ENCODE results near the gene SPO11.

Gene SPO11

DNA sequence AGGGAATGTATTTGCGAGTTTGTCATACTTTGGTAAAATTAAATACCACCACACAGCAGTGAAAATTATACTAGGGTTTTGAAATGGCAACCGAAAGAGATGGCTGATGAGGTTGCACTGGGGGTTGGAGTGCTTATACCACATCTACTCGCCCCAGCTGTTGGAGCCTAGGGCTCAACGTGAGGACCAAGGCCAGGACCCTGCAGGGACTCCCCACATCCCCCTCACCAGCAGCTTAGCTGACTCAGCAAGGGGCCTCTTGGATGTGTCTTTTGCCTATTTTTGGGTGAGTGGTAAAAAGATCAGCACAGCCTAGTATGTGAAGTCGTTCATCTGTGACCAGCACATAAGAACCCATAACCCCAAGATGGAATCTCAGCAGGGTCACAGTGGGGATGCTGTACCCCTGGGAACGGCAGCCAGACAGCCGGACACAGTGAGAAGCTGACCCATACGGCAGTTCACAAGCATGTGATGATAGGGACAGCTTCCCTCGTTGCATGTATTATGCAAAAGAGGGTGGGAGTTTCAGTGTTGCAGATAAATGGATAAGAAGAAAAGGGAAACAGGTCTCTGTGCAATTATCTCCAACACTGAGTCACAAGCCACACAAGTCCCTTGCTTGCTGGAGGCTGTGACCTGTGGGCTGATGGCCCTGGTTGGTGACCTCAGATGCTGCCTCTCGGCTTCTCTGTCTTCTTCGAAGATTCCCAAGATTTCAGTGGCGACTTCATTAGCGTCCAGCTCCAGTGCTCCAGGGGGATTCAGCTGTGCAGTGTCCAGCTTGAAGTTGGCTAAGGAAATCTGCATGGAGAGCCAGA lies 20.9 kb upstream of the SPO11 start:
- Histone ChIP-seq H2AFZ (ENCODE audit: low read length) (no peak overlapping the region), H3K4me3 (ENCODE audit: low read length, poor library complexity, severe bottlenecking) (no peak overlapping the region), H3K4me2 (ENCODE audit: low read depth, low read length, poor library complexity, severe bottlenecking) (no peak overlapping the region), H3K4me1 (ENCODE audit: insufficient read depth, low read length, poor library complexity, severe bottlenecking) (no peaks in the 10 kb centered on the region), H3F3A (ENCODE audit: low read depth) (no peaks in the 10 kb centered on the region), H3K9me2 (replicated peaks; ENCODE audit: low read depth, low read length) (no peaks in the 10 kb centered on the region), H3K9ac (ENCODE audit: low read depth, low read length, poor library complexity, severe bottlenecking) (no peak overlapping the region), H3K27me3 (ENCODE audit: insufficient read depth, low read length, poor library complexity, severe bottlenecking) (no peaks in the 10 kb centered on the region), H4K20me1 (ENCODE audit: insufficient read depth, low read length, poor library complexity, severe bottlenecking) (no peaks in the 10 kb centered on the region), H3K9me3 (ENCODE audit: insufficient read depth, low read depth, low read length) (no peaks in the 10 kb centered on the region), H3K79me2 (ENCODE audit: insufficient read depth, low read length) (no peaks in the 10 kb centered on the region), H3K36me3 (ENCODE audit: insufficient read depth, low read length) (no peaks in the 10 kb centered on the region)
- no peak for TF ChIP-seq EZH2phosphoT487 (IDR thresholded peaks at IDR 0.05; ENCODE audit: borderline replicate concordance)
- TF ChIP-seq, protein P1, sequence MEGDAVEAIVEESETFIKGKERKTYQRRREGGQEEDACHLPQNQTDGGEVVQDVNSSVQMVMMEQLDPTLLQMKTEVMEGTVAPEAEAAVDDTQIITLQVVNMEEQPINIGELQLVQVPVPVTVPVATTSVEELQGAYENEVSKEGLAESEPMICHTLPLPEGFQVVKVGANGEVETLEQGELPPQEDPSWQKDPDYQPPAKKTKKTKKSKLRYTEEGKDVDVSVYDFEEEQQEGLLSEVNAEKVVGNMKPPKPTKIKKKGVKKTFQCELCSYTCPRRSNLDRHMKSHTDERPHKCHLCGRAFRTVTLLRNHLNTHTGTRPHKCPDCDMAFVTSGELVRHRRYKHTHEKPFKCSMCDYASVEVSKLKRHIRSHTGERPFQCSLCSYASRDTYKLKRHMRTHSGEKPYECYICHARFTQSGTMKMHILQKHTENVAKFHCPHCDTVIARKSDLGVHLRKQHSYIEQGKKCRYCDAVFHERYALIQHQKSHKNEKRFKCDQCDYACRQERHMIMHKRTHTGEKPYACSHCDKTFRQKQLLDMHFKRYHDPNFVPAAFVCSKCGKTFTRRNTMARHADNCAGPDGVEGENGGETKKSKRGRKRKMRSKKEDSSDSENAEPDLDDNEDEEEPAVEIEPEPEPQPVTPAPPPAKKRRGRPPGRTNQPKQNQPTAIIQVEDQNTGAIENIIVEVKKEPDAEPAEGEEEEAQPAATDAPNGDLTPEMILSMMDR (conservative IDR thresholded peaks at IDR 0.05; ENCODE audit: low read length), result no peak

DNA sequence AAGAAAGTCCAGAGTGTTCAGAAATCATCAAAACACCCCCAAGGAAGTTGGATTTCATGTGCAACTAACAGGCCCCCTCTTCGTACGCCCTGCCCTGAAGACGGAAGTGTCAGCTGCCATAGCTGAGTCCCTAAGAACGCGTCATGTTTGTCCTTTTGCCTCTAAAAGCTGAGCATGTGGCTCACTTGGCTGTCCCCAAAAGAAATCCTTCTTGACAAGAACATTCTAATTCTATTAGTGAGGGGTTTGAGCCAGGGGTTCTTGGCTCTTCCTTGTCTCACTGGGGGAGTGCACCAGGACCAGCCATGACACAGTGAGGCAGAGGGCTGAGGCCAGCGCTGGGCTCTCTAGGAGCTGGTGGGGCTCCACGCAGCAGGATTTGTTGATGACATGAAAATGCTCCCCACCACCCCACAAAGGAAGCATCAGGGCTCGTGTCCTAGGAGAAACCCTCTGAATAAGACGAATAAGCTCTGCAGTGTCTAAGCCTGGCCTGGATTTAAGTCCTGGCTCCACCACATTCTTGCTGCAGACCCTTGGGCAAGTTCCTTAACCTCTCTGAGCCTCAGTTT lies 20.0 kb upstream of the SPO11 start:
- Histone ChIP-seq H3K4me1 (ENCODE audit: insufficient read depth, low read length, poor library complexity, severe bottlenecking) (no peaks in the 10 kb centered on the region), H3K9ac (ENCODE audit: low read depth, low read length, poor library complexity, severe bottlenecking) (no peak overlapping the region), H3K79me2 (ENCODE audit: insufficient read depth, low read length) (no peaks in the 10 kb centered on the region), H3K9me2 (replicated peaks; ENCODE audit: low read depth, low read length) (no peaks in the 10 kb centered on the region), H3K27me3 (ENCODE audit: insufficient read depth, low read length, poor library complexity, severe bottlenecking) (no peaks in the 10 kb centered on the region), H3K9me3 (ENCODE audit: insufficient read depth, low read depth, low read length) (no peaks in the 10 kb centered on the region), H3K4me3 (ENCODE audit: low read length, poor library complexity, severe bottlenecking) (no peak overlapping the region), H4K20me1 (ENCODE audit: insufficient read depth, low read length, poor library complexity, severe bottlenecking) (no peaks in the 10 kb centered on the region), H3F3A (ENCODE audit: low read depth) (no peaks in the 10 kb centered on the region), H3K4me2 (ENCODE audit: low read depth, low read length, poor library complexity, severe bottlenecking) (no peak overlapping the region), H2AFZ (ENCODE audit: low read length) (no peak overlapping the region), H3K36me3 (ENCODE audit: insufficient read depth, low read length) (no peaks in the 10 kb centered on the region)
- TF ChIP-seq EZH2phosphoT487 (IDR thresholded peaks at IDR 0.05; ENCODE audit: borderline replicate concordance), result no peak
- TF ChIP-seq, protein P1 (conservative IDR thresholded peaks at IDR 0.05; ENCODE audit: low read length), result no peak

DNA sequence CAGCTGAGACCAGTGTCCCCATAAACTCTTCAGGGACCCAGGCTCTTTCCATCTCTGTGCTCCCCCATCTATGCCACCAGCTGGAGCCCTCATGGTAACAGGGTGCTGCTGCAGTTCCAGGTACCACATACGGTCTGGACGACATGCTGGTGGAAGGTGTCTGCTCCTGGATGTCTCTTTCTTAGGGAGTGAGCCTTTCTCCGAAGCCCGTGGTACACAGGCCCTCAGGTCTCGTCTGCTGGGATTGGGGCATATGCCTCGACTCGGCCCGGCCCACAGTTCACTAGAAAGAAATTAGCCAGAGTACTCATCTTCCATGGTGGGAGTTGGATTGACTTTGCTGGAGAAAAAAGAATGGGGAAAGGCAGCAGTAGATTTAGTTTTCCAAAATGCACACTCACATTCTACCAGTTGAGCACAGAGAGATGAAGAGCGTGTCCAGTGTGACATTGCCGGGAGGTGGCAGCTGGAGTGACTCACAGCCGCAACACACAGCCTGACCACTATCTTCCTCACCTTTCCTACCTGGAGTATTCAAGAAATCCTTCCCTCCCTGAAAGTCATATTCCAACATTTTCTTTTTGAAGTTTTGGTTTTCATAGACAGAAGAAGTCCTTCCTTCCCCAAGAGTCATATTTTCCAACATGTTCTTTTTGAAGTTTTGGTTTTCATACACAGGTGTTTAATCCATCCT lies 18.6 kb upstream of the SPO11 start:
- Histone ChIP-seq H3K36me3 (ENCODE audit: insufficient read depth, low read length) (no peaks in the 10 kb centered on the region), H3F3A (ENCODE audit: low read depth) (no peaks in the 10 kb centered on the region), H3K4me1 (ENCODE audit: insufficient read depth, low read length, poor library complexity, severe bottlenecking) (no peaks in the 10 kb centered on the region), H3K79me2 (ENCODE audit: insufficient read depth, low read length) (no peaks in the 10 kb centered on the region), H2AFZ (ENCODE audit: low read length) (no peak overlapping the region), H3K9ac (ENCODE audit: low read depth, low read length, poor library complexity, severe bottlenecking) (no peak overlapping the region), H3K27me3 (ENCODE audit: insufficient read depth, low read length, poor library complexity, severe bottlenecking) (no peaks in the 10 kb centered on the region), H4K20me1 (ENCODE audit: insufficient read depth, low read length, poor library complexity, severe bottlenecking) (no peaks in the 10 kb centered on the region), H3K9me3 (ENCODE audit: insufficient read depth, low read depth, low read length) (no peaks in the 10 kb centered on the region), H3K4me3 (ENCODE audit: low read length, poor library complexity, severe bottlenecking) (no peak overlapping the region), H3K9me2 (replicated peaks; ENCODE audit: low read depth, low read length) (no peaks in the 10 kb centered on the region), H3K4me2 (ENCODE audit: low read depth, low read length, poor library complexity, severe bottlenecking) (no peak overlapping the region)
- TF ChIP-seq EZH2phosphoT487 (IDR thresholded peaks at IDR 0.05; ENCODE audit: borderline replicate concordance), result no peak
- TF ChIP-seq, protein P1 (conservative IDR thresholded peaks at IDR 0.05; ENCODE audit: low read length), result no peak

All from Loucy (cell line).